Gastrocnemius medialis (tissue), 4 donors: ENCODE results near the gene MUL1. TPM values are rescaled to one million over a fixed set of nuclear protein-coding genes. Genes with fewer than 3 reads are reported as not detected.

Source experiments
- ATAC-seq, 2 donors: fragments of 150-250 bp; one replicate each; pipeline ENCODE4 v1.9.1; 2016
- DNase-seq, 2 donors: peaks; one replicate each; pipeline ENCODE4 v3.0.0-alpha.2; 2019
- H3K27ac ChIP-seq, 4 donors: fragments of 200-600 bp; sonication (generic); 1 replicate in 1 of 4; 2 replicates in 3 of 4; pipeline ENCODE4 v1.5.1; 2016 to 2018; ENCODE audit warnings: mild to moderate bottlenecking in 2 of 4, moderate library complexity in 1 of 4
- H3K27me3 ChIP-seq, 3 donors: fragments of 200-600 bp; sonication (generic) in 2 of 3; 1 replicate in 1 of 3; 2 replicates in 2 of 3; pipeline versions ENCODE4 v1.5.1 to v1.6.0; 2016 to 2019; ENCODE audit warnings: mild to moderate bottlenecking in 1 of 3, moderate library complexity in 1 of 3
- H3K36me3 ChIP-seq, 2 donors: fragments of 200-600 bp; sonication (generic) in 1 of 2; one replicate each; pipeline ENCODE4 v1.5.1; 2017 to 2018
- H3K4me1 ChIP-seq, 2 donors: fragments of 200-600 bp; sonication (generic) in 1 of 2; one replicate each; pipeline ENCODE4 v1.5.1; 2016 to 2017; ENCODE audit warnings: mild to moderate bottlenecking in 2 of 2
- H3K4me3 ChIP-seq, 4 donors: fragments of 200-600 bp; sonication (generic) in 3 of 4; 1 replicate in 1 of 4; 2 replicates in 3 of 4; pipeline ENCODE4 v1.5.1; 2016 to 2019; ENCODE audit warnings: mild to moderate bottlenecking in 2 of 4
- H3K9me3 ChIP-seq, 3 donors: fragments of 200-600 bp; sonication (generic) in 2 of 3; 1 replicate in 1 of 3; 2 replicates in 2 of 3; pipeline ENCODE4 v1.5.1; 2016 to 2019
- CTCF ChIP-seq, 5 experiments: fragments of 450-650 bp in 3 of 5; fragments of 200-600 bp in 2 of 5; sonication (generic) in 2 of 5; IDR thresholded peaks in 4 of 5; conservative IDR thresholded peaks in 1 of 5; 1 replicate in 4 of 5; 2 replicates in 1 of 5; pipeline ENCODE4 v1.5.1; 2016 to 2019; ENCODE audit warnings: antibody characterized with exemption in 5 of 5, mild to moderate bottlenecking in 3 of 5, moderate library complexity in 3 of 5
- POLR2A ChIP-seq, 2 donors: fragments of 450-650 bp; IDR thresholded peaks; one replicate each; pipeline ENCODE4 v1.6.1; 2017; ENCODE audit warnings: antibody characterized with exemption in 2 of 2, mild to moderate bottlenecking in 2 of 2, moderate library complexity in 2 of 2
- in situ Hi-C, 4 donors: fragments of 200-750 bp; cut with MboI; loops; one replicate each; pipeline versions ENCODE4 v1.15.0 to v1.8.0; 2017; ENCODE audit warnings: low sequenced_read_pairs in 4 of 4
- intact Hi-C: fragments of 100-400 bp; cut with DNase I; formaldehyde crosslinking; loops from one replicate; pipeline ENCODE4 v1.15.1; 2023; ENCODE audit warnings: low total_unique reads
- total RNA-seq, 4 donors: library from RNA; depleted of rRNA; stranded (reverse); fragments of >200 nt; gene quantifications; one replicate each; pipeline versions ENCODE4 v1.1.0 to v1.2.3, GENCODE V29; 2016

MUL1 gene
- total RNA-seq, 4 donors from 2014 or later, result 32.8 to 44.5 (median 38.8) TPM

- no peak for ATAC-seq
- H3K27me3 ChIP-seq, result peaks cover 22 to 26% (median 25%) of the 10 kb centered on the region in 3 donors
- intact Hi-C loops, result no loop called here
These were observed 33.0 kb downstream of the MUL1 start for GRCh38 chr1:20474996-20475395.

GRCh38 chr1:20474333-20474975 lies 33.5 kb downstream of the MUL1 start:
- Histone ChIP-seq H3K9me3 (no peaks in the 10 kb centered on the region), H3K27me3 (peaks cover 22 to 26% (median 25%) of the 10 kb centered on the region in 3 donors), H3K36me3 (no peaks in the 10 kb centered on the region), H3K27ac (no peak overlapping the region), H3K4me3 (no peak overlapping the region), H3K4me1 (peaks cover 0 to 5% of the 10 kb centered on the region in 2 donors)
- in situ Hi-C loops (no loop called here), intact Hi-C loops (no loop called here)
- DNase-seq (no peak), ATAC-seq (no peak)
- TF ChIP-seq CTCF (IDR thresholded peaks at IDR 0.05 in 4 of 5, conservative IDR thresholded peaks at IDR 0.05 in 1 of 5), result no peak
- TF ChIP-seq POLR2A (IDR thresholded peaks at IDR 0.05), result no peak

More at GRCh38 chr1:20474996-20475395, 33.0 kb downstream of the MUL1 start:
- no peaks in the 10 kb centered on the region for H3K9me3 ChIP-seq
- no peak overlapping the region for H3K27ac ChIP-seq
- H3K4me3 ChIP-seq, result no peak overlapping the region
- H3K36me3 ChIP-seq, result no peaks in the 10 kb centered on the region
- in situ Hi-C loops, result no loop called here
- peaks cover 0 to 5% of the 10 kb centered on the region in 2 donors for H3K4me1 ChIP-seq
- TF ChIP-seq POLR2A (IDR thresholded peaks at IDR 0.05) (no peak), CTCF (IDR thresholded peaks at IDR 0.05 in 4 of 5, conservative IDR thresholded peaks at IDR 0.05 in 1 of 5) (no peak)
- DNase-seq, result no peak

- intact Hi-C loops, result no loop called here
- TF ChIP-seq CTCF (IDR thresholded peaks at IDR 0.05 in 4 of 5, conservative IDR thresholded peaks at IDR 0.05 in 1 of 5) (no peak), POLR2A (IDR thresholded peaks at IDR 0.05) (no peak)
- H3K27me3 ChIP-seq, result peaks cover 22 to 26% (median 24%) of the 10 kb centered on the region in 3 donors
- no peaks in the 10 kb centered on the region for H3K9me3 ChIP-seq
- in situ Hi-C loops, result no loop called here
- ATAC-seq (no peak), DNase-seq (no peak)
- H3K4me3 ChIP-seq, result no peak overlapping the region
- no peak overlapping the region for H3K27ac ChIP-seq
- no peaks in the 10 kb centered on the region for H3K36me3 ChIP-seq
- peaks cover 0 to 5% of the 10 kb centered on the region in 2 donors for H3K4me1 ChIP-seq
These were observed 34.1 kb downstream of the MUL1 start for GRCh38 chr1:20473894-20474293.

- Histone ChIP-seq H3K36me3 (no peaks in the 10 kb centered on the region), H3K9me3 (no peaks in the 10 kb centered on the region), H3K4me1 (peaks cover 0 to 5% of the 10 kb centered on the region in 2 donors), H3K27ac (no peak overlapping the region), H3K4me3 (no peak overlapping the region), H3K27me3 (peaks cover 19 to 23% (median 22%) of the 10 kb centered on the region in 3 donors)
- in situ Hi-C loops (no loop called here), intact Hi-C loops (no loop called here)
- TF ChIP-seq POLR2A (IDR thresholded peaks at IDR 0.05) (no peak), CTCF (IDR thresholded peaks at IDR 0.05 in 4 of 5, conservative IDR thresholded peaks at IDR 0.05 in 1 of 5) (no peak)
- peak in 1 of 2 donors; percentile 27 for DNase-seq
- ATAC-seq, result no peak
These were observed 34.9 kb downstream of the MUL1 start for GRCh38 chr1:20472860-20473711.
